Measurements from ENCODE around the gene MPHOSPH10. TPM values are rescaled to one million over a fixed set of nuclear protein-coding genes. Genes with fewer than 3 reads are reported as not detected.

MPHOSPH10 gene
- total RNA-seq, 4 donors from 2014 or later = 14.7 to 43.1 (median 21.0) TPM

- no peak for DNase-seq
- H3K4me3 ChIP-seq = no peak overlapping the region
- no peaks in the 10 kb centered on the region for H3K27me3 ChIP-seq
- H3K27ac ChIP-seq = no peak overlapping the region
- H3K36me3 ChIP-seq = no peaks in the 10 kb centered on the region
- no peaks in the 10 kb centered on the region for H3K4me1 ChIP-seq
- no peak for TF ChIP-seq POLR2A (IDR thresholded peaks at IDR 0.05)
- no peak for TF ChIP-seq CTCF (IDR thresholded peaks at IDR 0.05)
- H3K9me3 ChIP-seq = no peaks in the 10 kb centered on the region
- intact Hi-C loops (cut with DNase I; ENCODE audit: low total_unique reads) = no loop called here
These were observed 57.2 kb downstream of the MPHOSPH10 start for GRCh38 chr2:71187589-71187988.

- no peak for TF ChIP-seq CTCF (IDR thresholded peaks at IDR 0.05)
- TF ChIP-seq POLR2A (IDR thresholded peaks at IDR 0.05) = no peak
- intact Hi-C loops (cut with DNase I; ENCODE audit: low total_unique reads) = no loop called here
These were observed 60.5 kb downstream of the MPHOSPH10 start for GRCh38 chr2:71190656-71191569.

GRCh38 chr2:71191570-71191943 is 61.1 kb downstream of the MPHOSPH10 start:
- no peak for DNase-seq
- no peak overlapping the region for H3K4me3 ChIP-seq
- no peak for TF ChIP-seq POLR2A (IDR thresholded peaks at IDR 0.05)
- TF ChIP-seq CTCF (IDR thresholded peaks at IDR 0.05) = no peak
- intact Hi-C loops (cut with DNase I; ENCODE audit: low total_unique reads) = no loop called here
- H3K36me3 ChIP-seq = no peaks in the 10 kb centered on the region
- H3K9me3 ChIP-seq = no peaks in the 10 kb centered on the region
- H3K27me3 ChIP-seq = no peaks in the 10 kb centered on the region
- H3K4me1 ChIP-seq = no peaks in the 10 kb centered on the region
- no peak overlapping the region for H3K27ac ChIP-seq

More at GRCh38 chr2:71190656-71191569, 60.5 kb downstream of the MPHOSPH10 start:
- no peak for DNase-seq
- H3K27me3 ChIP-seq = no peaks in the 10 kb centered on the region
- no peak overlapping the region for H3K4me3 ChIP-seq
- no peak overlapping the region for H3K27ac ChIP-seq
- no peaks in the 10 kb centered on the region for H3K36me3 ChIP-seq
- no peaks in the 10 kb centered on the region for H3K4me1 ChIP-seq
- no peaks in the 10 kb centered on the region for H3K9me3 ChIP-seq

Small RNAs within 50 kb of the gene (small RNA-seq; reads per million reads assigned to genes)
- gene AC007881.1 = not detected

Other genes starting within 250 kb of the MPHOSPH10 start
- 1 to 10 TPM in 3 of 4 donors, under 1 TPM in 1; 0.35 to 6.8 (median 2.4) TPM for gene VAX2, start 230.1 kb upstream of the MPHOSPH10 start, total RNA-seq
- 1 to 10 TPM in 2 of 4 donors, not detected in 2; 3.4 to 3.7 TPM for gene ATP6V1B1, start 194.7 kb upstream of the MPHOSPH10 start, total RNA-seq
- 1 to 10 TPM in 2 of 4 donors, not detected in 2; 1.8 to 3.7 TPM for gene ANKRD53, start 152.0 kb upstream of the MPHOSPH10 start, total RNA-seq
- gene TEX261, start 135.8 kb upstream of the MPHOSPH10 start, total RNA-seq = 10 to 100 TPM; 10.2 to 81.8 (median 53.7) TPM
- gene NAGK, start 62.0 kb upstream of the MPHOSPH10 start, total RNA-seq = 10 to 100 TPM; 17.2 to 69.0 (median 55.1) TPM
- 10 to 100 TPM in 2 of 4 donors, 1 to 10 TPM in 1, not detected in 1; 9.5 to 40.0 (median 23.2) TPM for gene MCEE, start 405 bp upstream of the MPHOSPH10 start, total RNA-seq
- gene PAIP2B, start 96.5 kb downstream of the MPHOSPH10 start, total RNA-seq = 10 to 100 TPM in 2 of 4 donors, 1 to 10 TPM in 2; 3.6 to 12.9 (median 8.7) TPM
- 100 to 1,000 TPM; 195 to 326 (median 252) TPM for gene ZNF638, start 201.1 kb downstream of the MPHOSPH10 start, total RNA-seq

Data from uterus (tissue), 4 donors.